Kidney (tissue), 14 donors: ENCODE measurements around the gene GABARAP. TPM values are rescaled to one million over a fixed set of nuclear protein-coding genes. Genes with fewer than 3 reads are reported as not detected.

ENCODE experiments used
- DNase-seq, 5 donors: peaks; one replicate each; pipeline ENCODE4 v3.0.0-alpha.2; 2013 to 2020
- FAIRE-seq: peaks from 2 replicates; lab custom pipeline; 2012; peaks lifted over from hg19 to GRCh38; lab: Jason Lieb, UNC
- H3K27ac ChIP-seq, 2 donors: one replicate each; pipeline ENCODE4 v1.7.0; 2013; ENCODE audit warnings: low read depth in 2 of 2, low read length in 2 of 2, inconsistent platforms in 1 of 2
- H3K27me3 ChIP-seq: one replicate; pipeline ENCODE4 v1.7.1; 2013; ENCODE audit warnings: low read length, inconsistent platforms; ENCODE audit not compliant: control insufficient read depth, insufficient read depth
- H3K36me3 ChIP-seq, 3 donors: one replicate each; pipeline versions ENCODE4 v1.7.0 to v1.7.1; 2013; ENCODE audit warnings: low read length in 3 of 3, control low read depth in 1 of 3, inconsistent platforms in 1 of 3; ENCODE audit not compliant: insufficient read depth in 3 of 3, control insufficient read depth in 2 of 3
- H3K4me1 ChIP-seq, 3 donors: one replicate each; pipeline versions ENCODE4 v1.7.0 to v1.7.1; 2013; ENCODE audit warnings: low read length in 3 of 3, inconsistent platforms in 1 of 3, low read depth in 1 of 3; ENCODE audit not compliant: control insufficient read depth in 2 of 3, insufficient read depth in 2 of 3
- H3K4me3 ChIP-seq, 3 donors: one replicate each; pipeline versions ENCODE4 v1.7.0 to v1.8.1; 2013; ENCODE audit warnings: low read length in 3 of 3, control low read depth in 1 of 3, inconsistent platforms in 1 of 3
- H3K9ac ChIP-seq, 3 donors: one replicate each; pipeline versions ENCODE4 v1.7.0 to v1.7.1; 2013; ENCODE audit warnings: low read length in 3 of 3, control low read depth in 1 of 3, inconsistent platforms in 1 of 3
- H3K9me3 ChIP-seq, 3 donors: one replicate each; pipeline versions ENCODE4 v1.7.0 to v1.7.1; 2013; ENCODE audit warnings: low read length in 3 of 3, control low read depth in 1 of 3, inconsistent platforms in 1 of 3; ENCODE audit not compliant: control insufficient read depth in 2 of 3, insufficient read depth in 1 of 3
- CTCF ChIP-seq: IDR thresholded peaks from 3 replicates; pipeline ENCODE4 v1.5.1; 2012; ENCODE audit warnings: mild to moderate bottlenecking, moderate library complexity, borderline replicate concordance; ENCODE audit not compliant: insufficient read depth; ENCODE audit errors: extremely low read depth
- intact Hi-C: fragments of 100-400 bp; cut with DNase I; formaldehyde crosslinking; loops from one replicate; pipeline ENCODE4 v1.11.1; 2022
- polyA plus RNA-seq: library from polyadenylated mRNA; stranded (reverse); fragments of 350-450 nt; fragmentation: Illumina TruSeq; extraction: RNeasy Lipid Tissue Mini Kit (QIAGEN cat#74804); gene quantifications from one replicate; pipeline ENCODE4 v1.2.3, GENCODE V29; 2014; ENCODE audit warnings: low read depth, low replicate concordance; ENCODE audit not compliant: insufficient read depth
- total RNA-seq: library from RNA; stranded (reverse); fragmentation: NEBNext Ultra II Directional; extraction: Animal tissue kit (Norgen Biotek cat#: 25700); gene quantifications from one replicate; pipeline ENCODE4 v1.2.1, GENCODE V29; 2021
- donor health status: control.
- donor health status: control.
- donor health status: control.
- donor health status: control.
- donor health status: control.
- donor health status: DM: yes; HTN: yes; CAD: no.
- donor health status: Normal renal cell carcinoma (clear cell type).

The GABARAP gene
- total and polyA plus RNA-seq, 2 donors from 2014 or later: 477 to 1,483 TPM

GRCh38 chr17:7218758-7219157, 23.5 kb downstream of the GABARAP start:
- DNase-seq (peak in 1 of 5 donors; percentile 69), FAIRE-seq (no peak)
- intact Hi-C loops: no loop called here
- H3K9me3 ChIP-seq: no peaks in the 10 kb centered on the region
- H3K4me3 ChIP-seq: no peak overlapping the region
- peak overlapping the region; percentile 100 for H3K27ac ChIP-seq
- H3K36me3 ChIP-seq: peaks cover 5 to 24% (median 22%) of the 10 kb centered on the region in 3 donors
- H3K27me3 ChIP-seq: no peaks in the 10 kb centered on the region
- peaks cover 7 to 50% (median 41%) of the 10 kb centered on the region in 3 donors for H3K4me1 ChIP-seq
- no peak for TF ChIP-seq CTCF
- peak overlapping the region in 1 of 3 donors; percentile 99 for H3K9ac ChIP-seq

GRCh38 chr17:7218166-7218565, 24.1 kb downstream of the GABARAP start:
- H3K9ac ChIP-seq: peak overlapping the region in 1 of 3 donors; percentile 55

GRCh38 chr17:7217113-7217987, 24.9 kb downstream of the GABARAP start:
- Histone ChIP-seq H3K4me3 (peak overlapping the region; percentile 44 to 70 (median 47)), H3K36me3 (peaks cover 2 to 10% (median 9%) of the 10 kb centered on the region in 3 donors), H3K9ac (peak overlapping the region; percentile 10 to 55 (median 43)), H3K27me3 (no peaks in the 10 kb centered on the region), H3K27ac (peak overlapping the region; percentile 32 to 75), H3K4me1 (peaks cover 7 to 46% (median 44%) of the 10 kb centered on the region in 3 donors), H3K9me3 (no peaks in the 10 kb centered on the region)
- peak; percentile 82 to 94 (median 87) for DNase-seq
- intact Hi-C loops: no loop called here
- TF ChIP-seq CTCF: no peak
- FAIRE-seq: no peak

More at GRCh38 chr17:7218166-7218565, 24.1 kb downstream of the GABARAP start:
- Histone ChIP-seq H3K9me3 (no peaks in the 10 kb centered on the region), H3K27ac (no peak overlapping the region), H3K36me3 (peaks cover 2 to 18% (median 16%) of the 10 kb centered on the region in 3 donors), H3K4me3 (peak overlapping the region in 1 of 3 donors; percentile 11), H3K27me3 (no peaks in the 10 kb centered on the region), H3K4me1 (peaks cover 7 to 46% (median 44%) of the 10 kb centered on the region in 3 donors)
- DNase-seq (peak in 1 of 5 donors; percentile 72), FAIRE-seq (no peak)
- intact Hi-C loops: no loop called here
- no peak for TF ChIP-seq CTCF
